Pancreas (tissue), 10 donors: ENCODE data around the gene MESP2. TPM values are rescaled to one million over a fixed set of nuclear protein-coding genes. Genes with fewer than 3 reads are reported as not detected.

Experiments
- ATAC-seq, 4 donors: fragments of 200-7000 bp; cut with Tn5 transposase; one replicate each; pipeline versions ENCODE4 v1.8.0 to v1.9.1; 2020; ENCODE audit warnings: mild to moderate bottlenecking in 4 of 4, moderate library complexity in 4 of 4
- DNase-seq, 6 donors: peaks; one replicate each; pipeline ENCODE4 v3.0.0-alpha.2; 2020
- FAIRE-seq: peaks from 2 replicates; lab custom pipeline; 2012; peaks lifted over from hg19 to GRCh38; lab: Jason Lieb, UNC
- H3K27ac ChIP-seq, 4 donors: fragments of 200-600 bp; sonication (generic); 1 replicate in 3 of 4; 2 replicates in 1 of 4; pipeline versions ENCODE4 v1.5.0 to v1.8.0; 2020
- H3K27me3 ChIP-seq, 4 donors: fragments of 200-600 bp; one replicate each; pipeline ENCODE4 v1.8.0; 2021
- H3K36me3 ChIP-seq, 3 donors: fragments of 200-600 bp; sonication (generic) in 1 of 3; one replicate each; pipeline versions ENCODE4 v1.5.0 to v1.8.0; 2020 to 2021
- H3K4me1 ChIP-seq, 3 donors: fragments of 200-600 bp; one replicate each; pipeline ENCODE4 v1.8.0; 2021
- H3K4me3 ChIP-seq, 4 donors: fragments of 200-600 bp; sonication (generic) in 2 of 4; one replicate each; pipeline versions ENCODE4 v1.5.0 to v1.8.0; 2020 to 2021
- H3K9me3 ChIP-seq, 4 donors: fragments of 200-600 bp; one replicate each; pipeline ENCODE4 v1.8.0; 2021
- WGBS, 2 donors: extraction: QIAGEN DNeasy Blood & Tissue Kit; methylation state at CpG; one replicate each; pipeline ENCODE4 v1.1.7; 2013; 5-methylcytosine and 5-hydroxymethylcytosine counted together
- intact Hi-C, 3 donors: fragments of 100-400 bp; cut with DNase I; formaldehyde crosslinking; loops; one replicate each; pipeline versions ENCODE4 v1.11.1 to v1.14.2; 2022
- polyA plus RNA-seq, 2 donors: library from polyadenylated mRNA; stranded (reverse); fragments of 200-250 nt; gene quantifications; one replicate each; pipeline ENCODE4 v1.2.3, GENCODE V29; 2013
- total RNA-seq, 6 donors: library from RNA; stranded (reverse); fragmentation: NEBNext Ultra II Directional in 4 of 6; extraction: Animal tissue kit (Norgen Biotek cat#: 25700) in 4 of 6; gene quantifications; one replicate each; pipeline versions ENCODE4 v1.2.1 to v1.2.4, GENCODE V29; 2021 to 2023
- TF ChIP-seq, protein P1 (sequence below), 4 donors: fragments of 200-600 bp; sonication (generic) in 3 of 4; IDR thresholded peaks; one replicate each; pipeline versions ENCODE4 v1.5.0 to v1.8.0; 2021; ENCODE audit warnings: antibody characterized with exemption in 4 of 4
- donor health status: healthy with polysubstance abuse.
- donor health status: DM: no; HTN: no; CAD: no; lungs with moderate emphysema.
- donor health status: DM: no; HTN: no; CAD: no.
- donor health status: control.
- donor health status: control.
- donor health status: Bipolar disorder and iron deficiency.
- donor health status: DM: yes; HTN: yes; CAD: no.
- donor health status: DM: no; HTN: no; CAD: no.
- donor health status: DM: no; HTN: no; CAD: no.
- donor health status: DM: yes; HTN: yes; CAD: no.

The MESP2 gene, protein sequence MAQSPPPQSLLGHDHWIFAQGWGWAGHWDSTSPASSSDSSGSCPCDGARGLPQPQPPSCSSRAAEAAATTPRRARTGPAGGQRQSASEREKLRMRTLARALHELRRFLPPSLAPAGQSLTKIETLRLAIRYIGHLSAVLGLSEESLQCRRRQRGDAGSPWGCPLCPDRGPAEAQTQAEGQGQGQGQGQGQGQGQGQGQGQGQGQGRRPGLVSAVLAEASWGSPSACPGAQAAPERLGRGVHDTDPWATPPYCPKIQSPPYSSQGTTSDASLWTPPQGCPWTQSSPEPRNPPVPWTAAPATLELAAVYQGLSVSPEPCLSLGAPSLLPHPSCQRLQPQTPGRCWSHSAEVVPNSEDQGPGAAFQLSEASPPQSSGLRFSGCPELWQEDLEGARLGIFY
- total RNA-seq (under 1 TPM in 4 of 6 donors, not detected in 2; 0.16 to 0.46 (median 0.30) TPM), polyA plus RNA-seq (under 1 TPM in 1 of 2 donors, not detected in 1; 0.12 TPM)

DNA sequence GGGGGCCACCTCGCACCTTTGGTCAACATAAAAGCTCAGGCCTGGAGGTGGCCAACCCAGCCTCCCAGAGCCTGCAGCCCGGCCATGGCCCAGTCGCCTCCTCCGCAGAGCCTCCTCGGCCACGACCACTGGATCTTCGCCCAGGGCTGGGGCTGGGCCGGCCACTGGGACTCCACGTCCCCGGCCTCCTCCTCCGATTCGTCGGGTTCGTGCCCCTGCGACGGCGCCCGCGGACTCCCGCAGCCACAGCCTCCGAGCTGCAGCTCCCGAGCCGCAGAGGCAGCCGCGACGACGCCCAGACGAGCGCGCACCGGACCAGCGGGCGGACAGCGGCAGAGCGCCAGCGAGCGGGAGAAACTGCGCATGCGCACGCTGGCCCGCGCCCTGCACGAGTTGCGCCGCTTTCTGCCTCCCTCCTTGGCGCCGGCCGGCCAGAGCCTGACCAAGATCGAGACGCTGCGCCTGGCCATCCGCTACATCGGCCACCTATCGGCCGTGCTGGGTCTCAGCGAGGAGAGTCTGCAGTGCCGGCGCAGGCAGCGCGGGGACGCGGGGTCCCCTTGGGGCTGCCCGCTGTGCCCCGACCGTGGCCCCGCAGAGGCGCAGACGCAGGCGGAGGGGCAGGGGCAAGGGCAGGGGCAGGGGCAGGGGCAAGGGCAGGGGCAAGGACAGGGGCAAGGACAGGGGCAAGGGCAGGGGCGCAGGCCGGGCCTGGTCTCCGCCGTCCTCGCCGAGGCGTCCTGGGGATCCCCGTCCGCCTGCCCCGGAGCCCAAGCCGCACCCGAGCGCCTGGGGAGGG, at the start of gene MESP2:
MESP2 (plus strand) TSS at position 59 of the 799 bp plus-strand sequence; CDS start at position 85, 26 bp downstream.
- WGBS, 2 donors = 13 to 14% methylated on average over 73 to 82 of the region's 82 CpGs
- ATAC-seq (peak; percentile 88 to 93 (median 90)), FAIRE-seq (no peak), DNase-seq (peak; percentile 75 to 94 (median 88))
- Histone ChIP-seq H3K27me3 (no peaks in the 10 kb centered on the region), H3K4me1 (peaks cover 6 to 16% (median 7%) of the 10 kb centered on the region in 3 donors), H3K27ac (no peak within 1 kb of the TSS), H3K36me3 (no peaks in the 10 kb centered on the region), H3K9me3 (no peaks in the 10 kb centered on the region), H3K4me3 (peak within 1 kb of the TSS in 3 of 4 donors; percentile 26 to 40 (median 33))
- TF ChIP-seq, protein P1, sequence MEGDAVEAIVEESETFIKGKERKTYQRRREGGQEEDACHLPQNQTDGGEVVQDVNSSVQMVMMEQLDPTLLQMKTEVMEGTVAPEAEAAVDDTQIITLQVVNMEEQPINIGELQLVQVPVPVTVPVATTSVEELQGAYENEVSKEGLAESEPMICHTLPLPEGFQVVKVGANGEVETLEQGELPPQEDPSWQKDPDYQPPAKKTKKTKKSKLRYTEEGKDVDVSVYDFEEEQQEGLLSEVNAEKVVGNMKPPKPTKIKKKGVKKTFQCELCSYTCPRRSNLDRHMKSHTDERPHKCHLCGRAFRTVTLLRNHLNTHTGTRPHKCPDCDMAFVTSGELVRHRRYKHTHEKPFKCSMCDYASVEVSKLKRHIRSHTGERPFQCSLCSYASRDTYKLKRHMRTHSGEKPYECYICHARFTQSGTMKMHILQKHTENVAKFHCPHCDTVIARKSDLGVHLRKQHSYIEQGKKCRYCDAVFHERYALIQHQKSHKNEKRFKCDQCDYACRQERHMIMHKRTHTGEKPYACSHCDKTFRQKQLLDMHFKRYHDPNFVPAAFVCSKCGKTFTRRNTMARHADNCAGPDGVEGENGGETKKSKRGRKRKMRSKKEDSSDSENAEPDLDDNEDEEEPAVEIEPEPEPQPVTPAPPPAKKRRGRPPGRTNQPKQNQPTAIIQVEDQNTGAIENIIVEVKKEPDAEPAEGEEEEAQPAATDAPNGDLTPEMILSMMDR (IDR thresholded peaks at IDR 0.05) = peak in 2 of 4 donors; percentile 13 to 27
- intact Hi-C loops = no loop called here

DNA sequence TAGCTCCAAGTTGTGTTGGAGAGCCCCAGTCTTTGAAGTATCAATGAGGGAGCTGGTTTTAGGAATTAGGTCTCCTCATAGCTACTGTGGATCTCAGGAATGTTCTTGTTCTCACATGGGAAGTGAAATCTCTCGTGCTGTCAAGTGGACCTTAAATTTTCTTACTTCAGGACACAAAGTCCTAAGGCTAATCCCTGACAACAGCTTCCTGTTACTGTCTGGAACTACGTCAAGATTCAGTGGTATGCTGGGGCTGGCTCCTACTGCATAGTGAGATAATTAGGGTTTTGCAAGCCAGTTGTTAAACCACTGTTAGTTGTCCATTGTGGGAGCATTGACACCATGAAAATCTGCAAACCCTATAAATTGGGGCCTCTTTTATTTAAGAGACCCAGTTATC, 47.9 kb upstream of the MESP2 start:
- FAIRE-seq = no peak
- no peak for DNase-seq

DNA sequence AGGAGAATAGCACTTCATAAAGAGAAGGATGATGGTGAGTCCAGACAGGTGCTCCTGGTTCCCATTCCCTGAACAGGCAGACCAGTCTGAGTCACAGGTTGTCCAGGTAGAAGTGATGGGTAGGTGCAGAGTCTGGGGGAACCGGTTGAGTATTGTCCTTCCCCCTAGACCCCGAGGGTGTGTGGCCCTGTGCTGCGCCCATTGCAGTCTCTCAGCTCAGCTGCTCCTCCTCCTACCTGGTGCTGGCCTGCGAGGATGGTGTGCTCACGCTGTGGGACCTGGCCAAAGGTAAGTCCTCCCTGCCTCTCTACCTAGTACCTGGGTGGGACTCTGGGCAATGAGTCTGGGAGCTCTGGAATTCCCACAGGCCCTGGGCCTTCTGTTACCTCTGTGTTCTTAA, 44.9 kb upstream of the MESP2 start:
- no peak for ATAC-seq
- Histone ChIP-seq H3K9me3 (no peaks in the 10 kb centered on the region), H3K27me3 (no peaks in the 10 kb centered on the region), H3K36me3 (no peaks in the 10 kb centered on the region), H3K27ac (no peak overlapping the region), H3K4me3 (no peak overlapping the region), H3K4me1 (no peaks in the 10 kb centered on the region)
- intact Hi-C loops = no loop called here
- FAIRE-seq = no peak
- TF ChIP-seq, protein P1 (IDR thresholded peaks at IDR 0.05) = no peak
- WGBS, 2 donors = 84 to 91% methylated on average over 5 of the region's 5 CpGs
- DNase-seq = no peak

More for the DNA sequence above, 47.9 kb upstream of the MESP2 start:
- H3K36me3 ChIP-seq = no peaks in the 10 kb centered on the region
- no peak overlapping the region for H3K4me3 ChIP-seq
- WGBS, 2 donors = 65 to 66% methylated on average over 2 of the region's 2 CpGs
- no peaks in the 10 kb centered on the region for H3K4me1 ChIP-seq
- H3K9me3 ChIP-seq = no peaks in the 10 kb centered on the region
- TF ChIP-seq, protein P1 (IDR thresholded peaks at IDR 0.05) = no peak
- intact Hi-C loops = no loop called here
- H3K27ac ChIP-seq = no peak overlapping the region
- ATAC-seq = peak in 1 of 4 donors; percentile 25
- H3K27me3 ChIP-seq = no peaks in the 10 kb centered on the region

DNA sequence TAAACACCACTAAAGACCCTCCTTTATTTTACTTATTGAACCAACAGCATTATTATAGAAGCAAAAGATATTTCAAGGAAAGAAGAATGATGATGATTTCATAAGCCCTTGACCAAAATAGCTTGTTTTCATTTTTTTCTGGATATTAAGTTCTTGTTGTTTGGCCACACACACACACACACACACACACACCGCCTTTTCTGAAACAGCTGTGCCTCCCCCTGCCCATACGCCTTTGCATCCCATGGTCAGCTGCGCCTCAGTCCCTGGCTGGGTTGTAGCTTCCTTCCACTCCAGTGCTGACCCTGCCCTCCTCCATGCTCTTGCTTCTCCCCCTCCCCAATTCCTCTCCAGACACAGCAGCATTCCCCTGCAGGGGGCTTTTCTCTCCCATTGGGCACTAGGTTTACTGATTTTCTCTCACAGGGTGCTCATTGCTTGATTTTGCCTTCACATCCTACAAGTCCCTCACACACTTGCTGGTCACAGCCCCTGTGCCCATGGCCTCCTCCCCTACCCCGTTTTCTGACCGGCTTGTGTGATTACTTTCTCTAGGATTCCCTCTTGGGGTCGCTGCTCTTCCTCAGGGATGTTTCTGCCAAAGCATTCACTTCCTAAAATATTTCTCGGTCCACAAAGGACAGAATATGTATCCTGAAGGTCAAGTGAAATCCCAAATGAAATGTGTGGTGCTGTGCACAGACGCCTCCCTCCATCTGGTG, 43.5 kb upstream of the MESP2 start:
- 65 to 71% methylated on average over 8 of the region's 8 CpGs for WGBS, 2 donors
- Histone ChIP-seq H3K4me3 (no peak overlapping the region), H3K4me1 (no peaks in the 10 kb centered on the region), H3K36me3 (no peaks in the 10 kb centered on the region), H3K27me3 (no peaks in the 10 kb centered on the region), H3K9me3 (no peaks in the 10 kb centered on the region), H3K27ac (no peak overlapping the region)
- FAIRE-seq (no peak), DNase-seq (no peak), ATAC-seq (no peak)
- intact Hi-C loops = no loop called here
- TF ChIP-seq, protein P1 (IDR thresholded peaks at IDR 0.05) = no peak
